Activated CD4-positive, alpha-beta T cell treated with anti-CD3 and anti-CD28 coated beads, Interleukin-2, amount 50 U/mL, for 16 hours (primary cell): Measurements from ENCODE around the gene EMX1.

Experiments
- DNase-seq: peaks from one replicate; pipeline ENCODE4 v3.0.0-alpha.2; 2020

EMX1 gene

DNA sequence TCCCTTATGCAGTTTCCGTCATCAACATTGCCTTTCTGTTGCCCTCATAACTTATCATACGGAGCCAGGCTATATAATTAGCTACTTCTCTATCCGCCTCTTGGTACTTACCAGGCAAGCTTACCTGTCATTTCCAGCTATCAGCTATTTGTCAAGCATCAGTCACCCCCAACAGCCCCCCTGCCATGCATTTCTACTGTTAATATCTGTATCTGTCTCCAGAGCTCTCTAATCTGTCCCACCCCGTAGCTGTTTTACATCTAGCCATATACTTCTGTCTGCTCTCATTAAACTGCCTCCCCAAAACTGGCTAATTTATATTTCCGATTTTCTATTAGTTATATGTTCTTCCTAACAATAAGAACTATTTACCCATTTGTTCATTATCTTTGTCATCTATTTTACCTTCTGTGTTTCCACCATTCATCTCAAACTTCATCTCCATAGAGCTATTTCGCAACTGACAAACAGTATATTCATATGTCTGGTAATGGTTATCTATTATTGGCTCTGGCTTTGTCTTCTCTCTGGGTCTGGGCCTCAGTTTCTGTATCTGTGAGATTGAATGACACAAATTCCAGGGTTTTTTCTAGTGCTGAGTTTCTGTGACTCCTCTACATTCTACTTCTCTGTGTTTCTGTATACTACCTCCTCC, 9.6 kb downstream of the EMX1 start:
- DNase-seq = no peak

GRCh38 chr2:72927619-72928550, 10.6 kb downstream of the EMX1 start:
- no peak for DNase-seq

- no peak for DNase-seq
These were observed 11.7 kb downstream of the EMX1 start for GRCh38 chr2:72929010-72929409.

DNA sequence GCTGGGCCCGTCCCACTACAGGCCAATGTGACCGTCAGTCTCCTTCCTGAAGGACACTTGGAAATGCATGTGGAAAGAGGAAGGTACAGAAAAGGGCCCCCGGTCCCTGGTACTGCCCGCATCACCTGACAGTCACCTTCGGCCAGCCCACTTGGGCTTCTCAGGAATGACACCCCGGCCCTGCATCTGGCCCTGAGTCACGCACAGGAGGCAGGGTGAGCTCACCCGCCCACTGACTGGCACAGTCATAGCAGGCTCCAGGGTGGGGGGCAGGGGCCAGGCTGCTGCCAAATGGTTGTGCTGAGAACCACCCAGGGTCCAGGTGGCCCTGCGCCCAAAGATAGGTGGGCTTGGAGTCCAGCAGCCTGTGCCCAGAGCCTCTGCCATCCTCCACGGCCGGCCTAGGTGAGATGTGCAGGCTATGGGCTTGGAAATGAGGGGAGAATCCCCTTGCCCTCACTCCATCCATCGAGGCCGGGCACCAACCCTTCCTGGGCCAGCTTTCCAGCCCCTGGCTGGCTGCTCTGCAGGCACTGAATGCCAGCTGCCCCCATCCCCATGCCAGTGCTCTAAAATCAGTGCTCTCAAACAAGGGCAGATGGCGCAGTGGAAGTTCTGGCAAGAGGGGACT, 14.1 kb downstream of the EMX1 start:
- DNase-seq = no peak

GRCh38 chr2:72932045-72932740, 14.9 kb downstream of the EMX1 start:
- no peak for DNase-seq

GRCh38 chr2:72932805-72933204, 15.5 kb downstream of the EMX1 start:
- DNase-seq = no peak

- DNase-seq = no peak
These were observed 15.9 kb downstream of the EMX1 start for GRCh38 chr2:72933207-72933606.

DNA sequence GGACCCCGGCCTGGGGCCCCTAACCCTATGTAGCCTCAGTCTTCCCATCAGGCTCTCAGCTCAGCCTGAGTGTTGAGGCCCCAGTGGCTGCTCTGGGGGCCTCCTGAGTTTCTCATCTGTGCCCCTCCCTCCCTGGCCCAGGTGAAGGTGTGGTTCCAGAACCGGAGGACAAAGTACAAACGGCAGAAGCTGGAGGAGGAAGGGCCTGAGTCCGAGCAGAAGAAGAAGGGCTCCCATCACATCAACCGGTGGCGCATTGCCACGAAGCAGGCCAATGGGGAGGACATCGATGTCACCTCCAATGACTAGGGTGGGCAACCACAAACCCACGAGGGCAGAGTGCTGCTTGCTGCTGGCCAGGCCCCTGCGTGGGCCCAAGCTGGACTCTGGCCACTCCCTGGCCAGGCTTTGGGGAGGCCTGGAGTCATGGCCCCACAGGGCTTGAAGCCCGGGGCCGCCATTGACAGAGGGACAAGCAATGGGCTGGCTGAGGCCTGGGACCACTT, 16.4 kb downstream of the EMX1 start:
- no peak for DNase-seq

DNA sequence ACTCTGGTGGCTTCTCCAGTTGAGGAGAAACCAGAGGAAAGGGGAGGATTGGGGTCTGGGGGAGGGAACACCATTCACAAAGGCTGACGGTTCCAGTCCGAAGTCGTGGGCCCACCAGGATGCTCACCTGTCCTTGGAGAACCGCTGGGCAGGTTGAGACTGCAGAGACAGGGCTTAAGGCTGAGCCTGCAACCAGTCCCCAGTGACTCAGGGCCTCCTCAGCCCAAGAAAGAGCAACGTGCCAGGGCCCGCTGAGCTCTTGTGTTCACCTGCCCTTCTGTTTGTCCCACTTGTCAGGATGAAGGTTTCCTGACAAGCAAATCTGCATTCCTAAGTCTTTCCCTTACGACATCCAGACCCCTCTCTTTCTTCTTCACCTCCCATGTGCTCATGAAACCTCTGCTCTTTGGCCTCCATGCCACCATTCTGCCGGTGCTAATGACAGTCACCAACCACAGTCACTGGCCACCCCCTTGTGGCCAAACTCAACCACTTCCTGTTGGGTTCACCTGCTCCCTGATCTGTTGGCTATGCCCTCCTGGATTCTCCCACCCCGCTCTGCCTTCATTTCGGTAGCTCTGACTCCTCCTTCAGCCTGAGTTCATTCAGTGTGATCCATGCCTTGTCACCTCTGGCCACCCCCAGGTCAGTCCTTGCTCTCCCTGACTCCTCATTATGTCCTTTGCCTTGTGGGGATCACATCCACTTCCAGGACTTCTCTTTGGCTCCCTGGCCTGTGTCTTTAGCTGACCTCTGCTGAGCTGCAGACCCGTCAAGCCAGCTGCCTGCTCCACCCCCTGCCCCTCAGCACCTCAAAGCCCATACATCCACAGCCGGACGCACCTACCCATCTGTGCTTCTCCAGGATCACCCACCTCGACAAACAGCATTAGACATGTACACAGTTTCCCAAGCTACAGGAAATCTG, 17.6 kb downstream of the EMX1 start:
- DNase-seq = no peak

GRCh38 chr2:72935611-72935957, 18.3 kb downstream of the EMX1 start:
- DNase-seq = no peak

GRCh38 chr2:72936660-72937355, 19.5 kb downstream of the EMX1 start:
- DNase-seq = no peak

DNA sequence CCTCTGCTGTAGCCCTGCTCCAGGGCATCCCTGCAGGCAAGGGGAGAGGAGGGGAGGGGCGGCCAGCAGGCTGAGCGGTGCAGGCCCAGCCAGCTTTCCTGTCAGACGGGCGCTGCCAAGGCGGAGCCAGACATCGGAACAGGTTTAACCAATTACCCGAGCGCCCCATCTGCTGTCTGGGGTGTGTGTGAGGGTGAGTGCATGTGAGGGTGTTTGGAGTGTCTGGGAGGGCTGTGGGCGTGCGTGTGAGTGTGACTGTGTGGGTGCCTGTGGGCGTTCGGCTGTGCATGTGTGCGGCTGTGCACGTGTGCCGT, 20.0 kb downstream of the EMX1 start:
- no peak for DNase-seq

DNA sequence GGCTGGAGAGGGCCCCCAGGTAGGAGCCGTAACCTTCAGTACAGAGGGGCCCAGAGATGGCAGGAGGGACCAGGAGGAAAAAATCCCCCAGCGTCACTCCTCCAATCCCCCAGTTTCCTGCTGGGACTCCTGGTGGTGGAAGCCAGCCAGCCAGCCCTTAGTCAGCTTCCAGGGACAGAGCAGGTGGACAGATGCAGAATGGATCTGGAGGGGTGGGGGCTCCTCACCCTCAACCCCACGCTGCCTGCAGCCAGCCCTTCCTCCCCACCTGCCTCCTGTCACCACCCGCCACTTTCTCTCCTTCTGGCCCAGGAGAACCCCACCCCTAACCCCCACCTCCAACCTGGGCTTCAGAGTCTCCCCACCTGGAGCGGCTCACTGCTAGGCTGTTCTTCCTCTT, 21.1 kb downstream of the EMX1 start:
- DNase-seq = no peak

- DNase-seq = no peak
These were observed 23.0 kb downstream of the EMX1 start for GRCh38 chr2:72940361-72940760.

GRCh38 chr2:72940786-72941185, 23.5 kb downstream of the EMX1 start:
- no peak for DNase-seq

DNA sequence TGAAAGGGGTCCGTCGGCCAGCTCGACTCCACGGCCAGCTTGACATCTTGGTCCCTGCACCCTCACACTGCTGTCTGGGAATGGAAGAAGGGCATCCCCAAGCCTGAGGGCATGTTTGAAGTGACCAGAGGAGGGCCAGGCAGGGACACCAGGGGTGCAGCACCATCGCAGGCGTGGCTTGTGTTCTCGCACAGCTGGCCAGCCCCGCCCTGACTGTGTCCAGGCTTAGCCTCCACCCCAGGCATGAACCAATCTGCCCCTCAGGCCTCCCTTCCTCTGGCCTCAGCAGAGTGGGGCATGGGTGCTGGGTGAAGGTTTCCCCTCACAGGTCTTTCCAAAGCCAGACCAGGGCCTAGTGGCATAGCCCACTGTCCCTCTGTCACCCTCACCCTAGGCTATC, 25.0 kb downstream of the EMX1 start:
- no peak for DNase-seq

GRCh38 chr2:72942881-72943418, 25.6 kb downstream of the EMX1 start:
- DNase-seq = no peak

DNA sequence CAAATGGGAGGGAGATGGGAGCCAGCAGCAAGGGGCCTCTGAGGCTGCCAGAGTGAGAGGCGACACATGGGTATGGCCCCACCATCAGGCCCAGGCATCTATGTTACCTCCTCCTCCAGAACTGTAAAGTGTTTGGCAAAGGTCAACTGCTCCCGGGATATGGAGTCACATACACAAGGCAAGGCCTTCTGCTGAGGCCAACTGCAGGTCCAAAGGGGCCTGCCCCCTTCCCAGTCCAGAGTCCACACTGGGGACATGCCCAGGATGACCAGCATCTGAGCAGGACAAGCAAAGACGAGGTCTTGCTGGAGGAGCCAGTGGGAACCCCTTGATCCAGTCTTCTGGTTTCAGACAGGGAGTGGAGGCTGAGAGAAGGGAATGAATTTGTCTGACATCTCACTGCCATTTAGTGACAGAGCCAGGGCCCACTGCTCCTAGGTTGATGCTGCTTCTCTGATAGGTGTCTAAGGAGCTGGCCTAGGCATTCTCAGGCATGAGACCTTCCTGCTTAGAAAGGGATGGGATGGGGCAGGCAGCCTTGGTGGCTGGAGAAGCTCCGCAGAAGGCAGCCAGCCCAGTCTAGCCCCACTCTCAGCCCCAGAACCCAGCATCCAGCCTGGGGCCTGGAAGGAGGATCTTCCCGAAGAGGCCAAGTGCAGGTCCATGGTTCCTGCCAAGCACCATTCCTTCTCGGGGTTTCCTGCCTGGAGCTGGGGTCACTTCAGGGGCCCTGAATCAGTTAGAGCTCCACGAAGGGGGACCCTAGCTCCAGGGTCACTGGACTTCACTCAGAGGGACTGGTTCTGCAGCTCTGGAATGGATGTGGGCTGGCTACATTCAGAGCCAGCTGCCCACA, 26.4 kb downstream of the EMX1 start:
- no peak for DNase-seq

DNA sequence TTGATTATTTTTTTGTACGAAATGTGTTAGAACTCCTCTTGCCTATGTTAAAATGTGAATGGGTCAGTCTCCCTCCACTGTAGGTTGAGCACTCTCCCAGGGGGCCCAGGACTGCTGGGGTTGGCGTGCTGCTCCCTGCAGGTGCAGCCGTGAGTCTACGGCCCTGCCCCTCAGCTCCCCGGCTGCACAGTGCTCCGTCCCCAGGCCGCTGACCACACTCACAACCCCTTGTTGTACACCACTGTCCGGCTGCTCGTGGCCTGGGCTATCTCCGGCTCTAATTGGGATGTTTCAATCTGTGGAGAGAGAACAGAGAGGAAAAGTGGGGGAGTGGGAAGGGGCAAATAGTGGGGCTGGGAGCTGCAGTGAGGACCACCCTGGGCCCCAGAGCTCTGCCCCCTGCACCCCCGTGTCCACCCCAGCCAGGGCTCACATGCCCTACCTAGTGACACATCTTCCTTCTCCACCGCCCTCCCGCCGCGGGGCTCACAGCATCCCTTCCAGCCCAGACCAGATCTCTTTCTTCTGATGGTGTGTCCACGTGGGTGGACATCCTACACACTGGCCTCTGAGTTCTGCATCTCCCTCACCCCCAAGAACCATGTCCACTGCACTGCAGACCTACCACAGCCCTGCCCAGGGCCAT, 27.6 kb downstream of the EMX1 start:
- DNase-seq = no peak
